Activated naive CD8-positive, alpha-beta T cell (primary cell): Measurements from ENCODE around the gene ZNF224.

ENCODE experiments used
- H3K27ac Mint-ChIP-seq: one replicate; pipeline ENCODE4 v1.8.0; 2021; ENCODE audit warnings: mixed read lengths
- H3K27me3 Mint-ChIP-seq: one replicate; pipeline ENCODE4 v1.8.0; 2021; ENCODE audit warnings: mixed read lengths
- H3K36me3 Mint-ChIP-seq: one replicate; pipeline ENCODE4 v1.8.0; 2021; ENCODE audit warnings: mixed read lengths
- H3K4me1 Mint-ChIP-seq: one replicate; pipeline ENCODE4 v1.8.0; 2021; ENCODE audit warnings: low read depth, mixed read lengths
- H3K4me3 Mint-ChIP-seq: one replicate; pipeline ENCODE4 v1.8.0; 2021; ENCODE audit warnings: mild to moderate bottlenecking, mixed read lengths
- H3K9me3 Mint-ChIP-seq: one replicate; pipeline ENCODE4 v1.8.0; 2021; ENCODE audit warnings: low read depth, mixed read lengths

ZNF224 gene

GRCh38 chr19:44093931-44094765 is at the start of gene ZNF224:
Gene ZNF224 (plus strand): TSS chr19:44094361. CDS start chr19:44097874, 3,513 bp downstream.
- Mint-ChIP-seq H3K4me3 (peak within 1 kb of the TSS; percentile 96), H3K36me3 (peaks cover 16% of the 10 kb centered on the region), H3K4me1 (peaks cover 25% of the 10 kb centered on the region), H3K27me3 (no peaks in the 10 kb centered on the region), H3K27ac (peak within 1 kb of the TSS; percentile 84), H3K9me3 (peaks cover 5% of the 10 kb centered on the region)

DNA sequence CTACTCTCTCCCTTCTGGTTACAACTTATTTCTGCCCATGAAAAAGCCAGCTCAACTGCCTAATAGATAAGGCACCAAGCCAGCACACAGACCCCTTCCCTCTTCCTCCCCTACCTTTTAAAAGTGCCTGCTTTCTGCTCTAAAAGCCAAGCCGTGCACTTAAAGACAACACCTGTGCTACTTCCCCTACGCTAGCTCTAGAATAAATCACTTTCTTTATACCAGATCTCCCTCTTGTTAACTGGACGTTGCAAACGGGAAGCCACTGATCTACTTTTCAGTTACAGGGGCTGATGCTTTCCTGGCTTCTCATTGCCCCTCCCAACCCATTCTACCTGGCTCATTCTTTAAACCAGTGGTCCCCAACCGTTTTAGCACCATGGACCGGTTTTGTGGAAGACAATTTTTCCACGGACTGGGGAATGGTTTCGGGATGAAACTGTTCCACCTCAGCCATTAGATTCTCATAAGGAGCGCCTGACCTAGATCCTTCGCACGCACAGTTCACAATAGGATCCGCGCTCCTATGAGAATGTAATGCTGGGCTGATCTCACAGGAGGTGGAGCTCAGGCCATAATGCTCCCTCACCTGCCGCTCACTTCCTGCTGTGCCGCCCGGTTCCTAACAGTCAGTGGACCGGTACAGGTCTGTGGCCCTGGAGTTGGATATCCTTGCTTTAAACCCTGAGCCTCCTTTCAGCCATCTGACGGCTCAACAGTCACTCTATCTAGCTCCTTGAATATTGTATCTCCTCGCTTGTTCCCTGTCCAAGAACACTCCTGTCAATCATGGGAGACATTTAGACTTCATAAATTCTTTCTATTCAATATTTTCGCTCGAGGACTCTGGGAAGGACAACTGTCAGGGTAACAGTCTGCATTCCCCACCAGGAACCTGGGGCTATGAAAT is 43.2 kb upstream of the ZNF224 start:
- peaks cover 20% of the 10 kb centered on the region for H3K9me3 Mint-ChIP-seq

GRCh38 chr19:44051650-44052402 is 42.3 kb upstream of the ZNF224 start, which contains the start of gene ZNF223:
Gene ZNF223 (plus strand): TSS chr19:44052036. CDS start chr19:44055177, 3,141 bp downstream.
- peaks cover 6% of the 10 kb centered on the region for H3K27me3 Mint-ChIP-seq
- H3K4me3 Mint-ChIP-seq = peak within 1 kb of the TSS; percentile 97
- H3K9me3 Mint-ChIP-seq = peaks cover 20% of the 10 kb centered on the region
- H3K36me3 Mint-ChIP-seq = peaks cover 30% of the 10 kb centered on the region
- H3K27ac Mint-ChIP-seq = peak within 1 kb of the TSS; percentile 82
- peaks cover 34% of the 10 kb centered on the region for H3K4me1 Mint-ChIP-seq

More for the DNA sequence above, 43.2 kb upstream of the ZNF224 start:
- Mint-ChIP-seq H3K27ac (peak overlapping the region; percentile 82), H3K36me3 (peaks cover 27% of the 10 kb centered on the region), H3K4me3 (peak overlapping the region; percentile 97), H3K4me1 (peaks cover 34% of the 10 kb centered on the region), H3K27me3 (peaks cover 6% of the 10 kb centered on the region)

GRCh38 chr19:44055870-44056269 is 38.3 kb upstream of the ZNF224 start:
- Mint-ChIP-seq H3K4me1 (peaks cover 29% of the 10 kb centered on the region), H3K27me3 (no peaks in the 10 kb centered on the region), H3K27ac (no peak overlapping the region), H3K4me3 (no peak overlapping the region), H3K9me3 (peaks cover 20% of the 10 kb centered on the region), H3K36me3 (peaks cover 54% of the 10 kb centered on the region)

- Mint-ChIP-seq H3K27ac (no peak overlapping the region), H3K36me3 (peaks cover 71% of the 10 kb centered on the region), H3K4me1 (no peaks in the 10 kb centered on the region), H3K4me3 (no peak overlapping the region), H3K9me3 (peaks cover 35% of the 10 kb centered on the region), H3K27me3 (no peaks in the 10 kb centered on the region)
These were observed 34.9 kb upstream of the ZNF224 start for GRCh38 chr19:44059229-44059628.

GRCh38 chr19:44061038-44061437 is 33.1 kb upstream of the ZNF224 start:
- Mint-ChIP-seq H3K27me3 (no peaks in the 10 kb centered on the region), H3K9me3 (peaks cover 35% of the 10 kb centered on the region), H3K4me3 (no peak overlapping the region), H3K36me3 (peaks cover 67% of the 10 kb centered on the region), H3K4me1 (no peaks in the 10 kb centered on the region), H3K27ac (no peak overlapping the region)

GRCh38 chr19:44066305-44066704 is 27.9 kb upstream of the ZNF224 start:
- no peaks in the 10 kb centered on the region for H3K27me3 Mint-ChIP-seq
- H3K4me1 Mint-ChIP-seq = peaks cover 5% of the 10 kb centered on the region
- peaks cover 63% of the 10 kb centered on the region for H3K36me3 Mint-ChIP-seq
- H3K4me3 Mint-ChIP-seq = no peak overlapping the region
- peaks cover 56% of the 10 kb centered on the region for H3K9me3 Mint-ChIP-seq
- H3K27ac Mint-ChIP-seq = no peak overlapping the region

- H3K9me3 Mint-ChIP-seq = peaks cover 44% of the 10 kb centered on the region
These were observed 24.7 kb upstream of the ZNF224 start for GRCh38 chr19:44069415-44069814.

DNA sequence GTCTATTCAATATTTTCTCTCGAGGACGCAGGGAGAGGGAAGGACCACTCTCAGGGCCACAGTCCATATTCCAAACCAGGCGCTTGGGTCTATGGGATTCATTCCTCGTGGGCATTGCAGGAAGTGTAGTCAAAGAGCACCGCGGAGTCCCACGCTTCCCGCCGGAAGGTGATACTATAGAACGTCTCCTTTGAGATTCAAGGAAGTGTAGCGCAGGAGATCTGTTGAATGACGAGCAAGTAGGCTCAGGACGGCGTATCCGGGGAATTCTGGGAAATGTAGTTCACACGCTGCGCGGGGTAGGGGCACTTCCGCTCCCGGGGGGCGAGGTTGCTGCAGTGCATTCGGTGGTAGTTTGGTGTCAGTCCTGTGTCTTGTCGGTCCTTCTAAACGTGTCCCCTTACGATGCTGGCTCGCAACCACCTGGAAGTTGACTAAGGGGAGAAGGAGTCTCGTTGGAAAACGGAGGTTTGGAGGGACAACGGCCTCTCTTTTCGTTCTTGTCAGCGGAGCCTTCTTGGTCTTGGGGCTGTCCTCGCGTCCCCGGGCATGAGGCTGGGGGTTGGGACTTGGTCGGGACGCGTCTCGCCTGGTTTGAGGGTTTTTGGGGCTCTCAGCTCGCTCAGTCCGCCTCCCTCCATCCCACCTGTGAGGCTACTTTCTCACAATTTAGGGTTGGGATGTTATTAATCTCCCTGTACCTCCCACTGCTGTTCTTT is 22.2 kb upstream of the ZNF224 start, which contains the start of gene ZNF284:
ZNF284 (plus strand) TSS at position 336 of the 719 bp plus-strand sequence. CDS start 4,231 bp downstream, outside the sequence.
- Mint-ChIP-seq H3K27ac (peak within 1 kb of the TSS; percentile 62), H3K4me1 (peaks cover 27% of the 10 kb centered on the region), H3K36me3 (peaks cover 33% of the 10 kb centered on the region), H3K4me3 (peak within 1 kb of the TSS; percentile 88), H3K27me3 (no peaks in the 10 kb centered on the region), H3K9me3 (peaks cover 29% of the 10 kb centered on the region)

More at GRCh38 chr19:44069415-44069814, 24.7 kb upstream of the ZNF224 start:
- H3K27ac Mint-ChIP-seq = no peak overlapping the region
- peaks cover 24% of the 10 kb centered on the region for H3K4me1 Mint-ChIP-seq
- no peak overlapping the region for H3K4me3 Mint-ChIP-seq
- H3K36me3 Mint-ChIP-seq = peaks cover 40% of the 10 kb centered on the region
- no peaks in the 10 kb centered on the region for H3K27me3 Mint-ChIP-seq

DNA sequence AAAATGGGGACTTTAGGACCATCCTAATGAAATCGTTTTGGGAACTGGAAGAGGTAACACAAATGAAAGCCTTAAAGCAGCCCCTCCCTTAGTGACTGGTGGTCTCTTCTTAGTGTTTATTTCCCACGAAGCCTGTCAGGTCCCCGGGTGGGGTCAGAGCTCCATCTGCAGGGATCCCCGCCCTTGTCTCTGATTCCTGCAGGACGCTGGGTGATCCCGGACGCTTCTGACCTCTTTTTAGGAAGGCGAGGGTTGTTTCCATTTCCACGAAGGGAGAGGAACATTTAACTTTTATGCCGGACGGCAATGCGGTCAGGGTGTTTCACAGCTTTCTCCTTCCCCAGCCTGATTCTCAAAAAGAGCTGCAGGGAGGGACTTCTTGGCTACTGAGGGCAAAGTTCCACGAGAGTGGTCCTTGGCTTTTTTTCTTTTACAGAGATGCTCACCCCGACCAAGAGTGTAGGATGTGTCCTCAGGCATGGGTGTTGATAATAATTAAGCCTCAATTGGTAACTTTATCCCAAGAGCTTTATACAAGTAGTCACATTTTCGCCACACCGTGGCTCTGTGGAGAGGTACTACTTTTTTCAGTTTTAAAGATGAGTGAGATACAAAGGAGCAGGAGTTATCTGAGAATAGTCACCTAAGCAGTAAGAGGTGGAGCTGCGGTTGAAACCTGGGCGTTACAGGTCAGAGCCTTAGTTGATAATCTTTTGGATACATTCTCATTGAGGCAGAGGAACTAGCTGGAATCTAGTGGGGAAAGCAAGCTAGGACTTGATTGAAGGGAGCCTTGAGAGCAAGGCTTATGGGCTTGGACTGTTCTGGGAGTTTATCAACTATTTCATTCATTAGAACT is 21.4 kb upstream of the ZNF224 start:
- no peak overlapping the region for H3K27ac Mint-ChIP-seq
- H3K4me1 Mint-ChIP-seq = peaks cover 27% of the 10 kb centered on the region
- H3K4me3 Mint-ChIP-seq = peak overlapping the region; percentile 88

GRCh38 chr19:44076325-44076724 is 17.8 kb upstream of the ZNF224 start:
- Mint-ChIP-seq H3K4me3 (no peak overlapping the region), H3K4me1 (peaks cover 21% of the 10 kb centered on the region), H3K27me3 (no peaks in the 10 kb centered on the region), H3K9me3 (peaks cover 4% of the 10 kb centered on the region), H3K27ac (no peak overlapping the region), H3K36me3 (peaks cover 26% of the 10 kb centered on the region)

More for the DNA sequence above, 21.4 kb upstream of the ZNF224 start:
- Mint-ChIP-seq H3K27me3 (no peaks in the 10 kb centered on the region), H3K9me3 (peaks cover 25% of the 10 kb centered on the region), H3K36me3 (peaks cover 33% of the 10 kb centered on the region)

DNA sequence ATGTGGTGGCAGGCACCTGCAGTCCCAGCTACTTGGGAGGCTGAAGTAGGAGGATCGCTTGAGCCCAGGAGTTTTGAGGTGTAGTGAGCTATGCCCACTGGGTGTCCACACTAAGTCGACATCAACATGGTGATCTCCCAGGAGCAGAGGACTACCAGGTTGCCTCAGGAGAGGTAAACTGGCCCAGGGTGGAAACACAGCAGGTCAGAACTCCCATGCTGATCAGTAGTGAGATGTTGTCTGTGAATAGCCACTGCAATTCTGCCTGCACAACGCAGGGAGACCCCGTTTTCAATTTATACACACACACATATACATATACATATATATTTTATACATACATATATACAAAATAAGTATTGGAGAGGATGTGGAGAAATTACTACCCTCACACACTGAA is 2.1 kb upstream of the ZNF224 start:
- H3K4me1 Mint-ChIP-seq = peaks cover 19% of the 10 kb centered on the region
- no peaks in the 10 kb centered on the region for H3K27me3 Mint-ChIP-seq
- peaks cover 10% of the 10 kb centered on the region for H3K36me3 Mint-ChIP-seq
- H3K27ac Mint-ChIP-seq = no peak overlapping the region
- peaks cover 2% of the 10 kb centered on the region for H3K9me3 Mint-ChIP-seq
- H3K4me3 Mint-ChIP-seq = no peak overlapping the region

- peaks cover 39% of the 10 kb centered on the region for H3K9me3 Mint-ChIP-seq
- no peak overlapping the region for H3K4me3 Mint-ChIP-seq
- peaks cover 8% of the 10 kb centered on the region for H3K4me1 Mint-ChIP-seq
- H3K27me3 Mint-ChIP-seq = no peaks in the 10 kb centered on the region
- no peak overlapping the region for H3K27ac Mint-ChIP-seq
- H3K36me3 Mint-ChIP-seq = peaks cover 56% of the 10 kb centered on the region
These were observed 13.6 kb downstream of the ZNF224 start for GRCh38 chr19:44107751-44108150.
